GM21526 (cell line): Measurements from ENCODE around the gene CMPK1.

Experiments used
- ATAC-seq: cut with Tn5 transposase; IDR thresholded peaks from one replicate; pipeline ENCODE4 v1.9.1; 2021; ENCODE audit warnings: moderate library complexity; ENCODE audit not compliant: unreplicated experiment, low FRiP score

CMPK1 gene

GRCh38 chr1:47417170-47418044 is 83.8 kb downstream of the CMPK1 start:
- ATAC-seq: no peak

DNA sequence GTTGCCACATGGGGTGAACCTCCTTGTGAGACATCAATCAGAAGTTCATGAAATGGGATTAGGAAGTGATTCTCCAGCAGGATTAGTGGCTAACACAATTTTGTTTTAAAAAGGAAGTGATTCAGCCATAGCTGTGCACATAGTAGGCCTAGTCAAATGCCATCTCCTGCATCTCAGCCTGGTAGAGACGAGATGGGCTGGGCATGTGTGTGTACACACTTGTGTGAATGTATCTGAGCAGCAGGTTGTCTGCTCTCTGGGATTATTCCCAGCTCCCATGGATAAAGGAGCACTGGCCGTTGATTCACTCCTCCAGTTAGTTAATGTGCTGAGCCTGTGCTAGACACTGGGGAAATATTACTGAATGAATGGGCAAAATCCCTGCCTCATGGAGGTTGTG is 84.5 kb downstream of the CMPK1 start:
- no peak for ATAC-seq

DNA sequence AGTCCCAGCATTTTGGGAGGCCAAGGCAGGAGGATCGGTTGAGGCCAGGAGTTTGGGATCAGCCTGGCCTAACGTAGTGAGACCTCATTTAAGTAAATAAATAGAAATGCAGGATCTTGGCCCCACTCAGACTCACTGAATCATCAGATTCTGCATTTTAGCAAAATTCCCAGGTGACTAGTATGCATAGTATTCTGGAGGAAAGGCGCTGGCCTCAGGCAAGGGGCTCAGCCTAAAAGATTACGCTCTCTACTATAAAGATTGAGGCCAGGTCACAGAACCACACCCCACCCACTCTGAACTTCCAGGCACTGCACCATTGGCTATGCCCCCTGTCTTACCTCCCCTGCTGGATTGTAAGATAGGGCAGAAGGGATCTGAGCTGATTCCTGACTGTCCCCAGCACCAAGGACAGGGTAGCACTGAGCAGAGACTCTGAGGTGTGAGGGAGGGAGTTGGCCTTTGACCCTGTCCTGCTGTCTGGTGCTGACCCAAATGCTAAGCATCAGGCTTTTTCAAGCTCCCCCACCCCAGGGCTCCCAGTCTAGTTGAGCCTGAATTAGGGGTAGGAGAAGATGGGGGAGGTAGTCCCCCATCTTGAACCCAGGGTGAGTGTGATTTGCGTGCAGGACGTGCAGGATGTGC is 85.2 kb downstream of the CMPK1 start:
- no peak for ATAC-seq

- ATAC-seq: no peak
Measured at GRCh38 chr1:47420547-47420946, 87.0 kb downstream of the CMPK1 start.

GRCh38 chr1:47423872-47424271 is 90.3 kb downstream of the CMPK1 start:
- ATAC-seq: no peak

GRCh38 chr1:47424336-47424982 is 90.9 kb downstream of the CMPK1 start:
- ATAC-seq: no peak
